Stomach (tissue), 9 donors: Measurements from ENCODE around the gene BBS1. TPM values are rescaled to one million over a fixed set of nuclear protein-coding genes. Genes with fewer than 3 reads are reported as not detected.
A peak's percentile ranks its signal among the peaks of the same experiment; 100 is the strongest.

Source experiments
- DNase-seq, 2 donors: peaks; one replicate each; pipeline versions ENCODE4 v3.0.0 to v3.0.0-alpha.2; 2013 to 2019
- H3K27ac ChIP-seq, 5 donors: fragments of 200-600 bp in 4 of 5; sonication (generic) in 4 of 5; one replicate each; pipeline ENCODE4 v1.5.1; 2013 to 2019; ENCODE audit warnings: mild to moderate bottlenecking in 1 of 5, moderate library complexity in 1 of 5
- H3K27me3 ChIP-seq, 3 donors: fragments of 200-600 bp; sonication (generic); one replicate each; pipeline ENCODE4 v1.5.1; 2017 to 2019; ENCODE audit warnings: mixed run types in 1 of 3
- H3K36me3 ChIP-seq, 4 donors: fragments of 200-600 bp; sonication (generic); 1 replicate in 3 of 4; 2 replicates in 1 of 4; pipeline ENCODE4 v1.5.1; 2016 to 2019
- H3K4me1 ChIP-seq, 4 donors: fragments of 200-600 bp; sonication (generic); one replicate each; pipeline ENCODE4 v1.5.1; 2016 to 2019
- H3K4me3 ChIP-seq, 4 donors: fragments of 200-600 bp; sonication (generic) in 3 of 4; one replicate each; pipeline ENCODE4 v1.5.1; 2016 to 2019; ENCODE audit warnings: mild to moderate bottlenecking in 1 of 4
- H3K9me3 ChIP-seq, 4 donors: fragments of 200-600 bp; sonication (generic); one replicate each; pipeline ENCODE4 v1.5.1; 2016 to 2019
- EP300 ChIP-seq: sonication (generic); formaldehyde crosslinking; IDR thresholded peaks from one replicate; pipeline ENCODE4 v1.6.1; 2017; ENCODE audit warnings: antibody characterized with exemption
- POLR2A ChIP-seq, 4 donors: fragments of 450-650 bp; IDR thresholded peaks; one replicate each; pipeline ENCODE4 v1.6.1; 2016; ENCODE audit warnings: antibody characterized with exemption in 4 of 4, control low read depth in 2 of 4, mild to moderate bottlenecking in 1 of 4, moderate library complexity in 1 of 4
- POLR2AphosphoS5 ChIP-seq, 3 donors: sonication (generic); formaldehyde crosslinking; IDR thresholded peaks; one replicate each; pipeline ENCODE4 v1.6.1; 2016; ENCODE audit warnings: antibody characterized with exemption in 3 of 3
- WGBS, 5 donors: extraction: QIAGEN DNeasy Blood & Tissue Kit in 3 of 5; methylation state at CpG; one replicate each; pipeline versions ENCODE4 v1.1.5 to v1.1.7; 2013 to 2018; 5-methylcytosine and 5-hydroxymethylcytosine counted together
- intact Hi-C: fragments of 100-400 bp; cut with DNase I; formaldehyde crosslinking; loops from one replicate; pipeline ENCODE4 v1.15.1; 2023; ENCODE audit warnings: low total_unique reads
- polyA plus RNA-seq, 3 donors: library from polyadenylated mRNA; stranded (reverse); fragments of 200-250 nt; gene quantifications; one replicate each; pipeline ENCODE4 v1.2.3, GENCODE V29; 2013
- total RNA-seq, 5 donors: library from RNA; depleted of rRNA; stranded (reverse); fragments of >200 nt; gene quantifications; one replicate each; pipeline versions ENCODE4 v1.1.0 to v1.2.3, GENCODE V29; 2014 to 2016
- TF ChIP-seq, protein P1 (sequence below), 7 experiments: fragments of 450-650 bp in 4 of 7; fragments of 200-600 bp in 3 of 7; sonication (generic) in 3 of 7; IDR thresholded peaks; one replicate each; pipeline ENCODE4 v1.5.1; 2016 to 2019; ENCODE audit warnings: antibody characterized with exemption in 7 of 7, control low read depth in 2 of 7, mild to moderate bottlenecking in 1 of 7
- donor health status: healthy with polysubstance abuse.
- donor health status: Bipolar disorder and iron deficiency.
- donor health status: healthy.

BBS1 gene
- total and polyA plus RNA-seq, 8 donors = 12.3 to 138 (median 24.6) TPM

DNA sequence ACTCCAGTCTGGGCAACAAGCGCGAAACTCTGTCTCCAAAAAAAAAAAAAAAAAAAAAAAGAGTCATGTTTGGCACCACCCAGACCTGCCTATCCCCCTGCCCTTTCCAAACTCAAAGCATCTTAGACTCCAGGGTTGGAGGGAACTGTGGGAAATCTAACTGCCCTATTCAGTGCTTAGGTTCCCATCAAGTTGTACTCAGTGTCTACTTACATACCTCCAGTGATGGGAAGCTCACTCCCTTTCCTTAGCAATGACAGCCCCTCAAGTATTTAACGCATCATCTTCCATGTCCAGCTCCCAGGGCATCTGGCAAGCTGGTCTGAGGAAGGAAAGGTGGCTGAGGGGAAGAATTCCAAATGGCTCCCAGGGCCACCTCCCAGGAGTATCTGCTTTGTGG lies 39.3 kb downstream of the BBS1 start:
- Histone ChIP-seq H3K27ac (no peak overlapping the region), H3K27me3 (peaks cover 0 to 4% (median 0%) of the 10 kb centered on the region in 3 donors), H3K36me3 (no peaks in the 10 kb centered on the region), H3K4me1 (peaks cover 17 to 24% (median 22%) of the 10 kb centered on the region in 4 donors), H3K9me3 (no peaks in the 10 kb centered on the region), H3K4me3 (no peak overlapping the region)
- DNase-seq = no peak
- 82 to 97% (median 94%) methylated on average over 3 of the region's 3 CpGs for WGBS, 5 donors
- intact Hi-C loops = no loop called here
- TF ChIP-seq EP300 (no peak), POLR2A (IDR thresholded peaks at IDR 0.05) (no peak), POLR2AphosphoS5 (IDR thresholded peaks at IDR 0.05) (no peak)
- TF ChIP-seq, protein P1, sequence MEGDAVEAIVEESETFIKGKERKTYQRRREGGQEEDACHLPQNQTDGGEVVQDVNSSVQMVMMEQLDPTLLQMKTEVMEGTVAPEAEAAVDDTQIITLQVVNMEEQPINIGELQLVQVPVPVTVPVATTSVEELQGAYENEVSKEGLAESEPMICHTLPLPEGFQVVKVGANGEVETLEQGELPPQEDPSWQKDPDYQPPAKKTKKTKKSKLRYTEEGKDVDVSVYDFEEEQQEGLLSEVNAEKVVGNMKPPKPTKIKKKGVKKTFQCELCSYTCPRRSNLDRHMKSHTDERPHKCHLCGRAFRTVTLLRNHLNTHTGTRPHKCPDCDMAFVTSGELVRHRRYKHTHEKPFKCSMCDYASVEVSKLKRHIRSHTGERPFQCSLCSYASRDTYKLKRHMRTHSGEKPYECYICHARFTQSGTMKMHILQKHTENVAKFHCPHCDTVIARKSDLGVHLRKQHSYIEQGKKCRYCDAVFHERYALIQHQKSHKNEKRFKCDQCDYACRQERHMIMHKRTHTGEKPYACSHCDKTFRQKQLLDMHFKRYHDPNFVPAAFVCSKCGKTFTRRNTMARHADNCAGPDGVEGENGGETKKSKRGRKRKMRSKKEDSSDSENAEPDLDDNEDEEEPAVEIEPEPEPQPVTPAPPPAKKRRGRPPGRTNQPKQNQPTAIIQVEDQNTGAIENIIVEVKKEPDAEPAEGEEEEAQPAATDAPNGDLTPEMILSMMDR (IDR thresholded peaks at IDR 0.05) = no peak

DNA sequence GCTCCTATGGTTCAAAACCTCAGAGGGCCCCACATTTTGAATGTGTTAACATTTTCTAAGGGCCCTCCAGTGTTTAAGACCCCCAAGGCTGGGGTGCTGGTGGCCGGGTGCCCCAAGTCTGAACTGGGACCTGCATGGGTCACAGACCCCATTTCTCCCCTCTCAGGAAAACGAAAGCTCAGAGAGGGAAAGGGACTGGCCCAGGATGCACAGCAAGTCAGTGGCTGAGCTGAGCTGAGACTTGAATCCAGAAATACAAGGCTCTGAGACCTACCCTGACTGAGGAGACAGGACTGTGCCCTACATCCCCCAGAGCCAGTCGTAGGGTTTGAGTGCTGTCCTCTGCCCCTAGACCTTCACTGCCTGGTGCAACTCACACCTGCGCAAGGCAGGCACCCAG lies 40.5 kb downstream of the BBS1 start:
- Histone ChIP-seq H3K4me3 (no peak overlapping the region), H3K27ac (no peak overlapping the region), H3K27me3 (peaks cover 0 to 4% (median 0%) of the 10 kb centered on the region in 3 donors), H3K4me1 (peaks cover 9 to 13% (median 12%) of the 10 kb centered on the region in 4 donors), H3K36me3 (no peaks in the 10 kb centered on the region), H3K9me3 (no peaks in the 10 kb centered on the region)
- 79 to 91% (median 85%) methylated on average over 4 of the region's 4 CpGs for WGBS, 5 donors
- TF ChIP-seq, protein P1 (IDR thresholded peaks at IDR 0.05) = no peak
- TF ChIP-seq POLR2A (IDR thresholded peaks at IDR 0.05) (no peak), EP300 (no peak), POLR2AphosphoS5 (IDR thresholded peaks at IDR 0.05) (no peak)
- intact Hi-C loops = no loop called here
- DNase-seq = no peak

DNA sequence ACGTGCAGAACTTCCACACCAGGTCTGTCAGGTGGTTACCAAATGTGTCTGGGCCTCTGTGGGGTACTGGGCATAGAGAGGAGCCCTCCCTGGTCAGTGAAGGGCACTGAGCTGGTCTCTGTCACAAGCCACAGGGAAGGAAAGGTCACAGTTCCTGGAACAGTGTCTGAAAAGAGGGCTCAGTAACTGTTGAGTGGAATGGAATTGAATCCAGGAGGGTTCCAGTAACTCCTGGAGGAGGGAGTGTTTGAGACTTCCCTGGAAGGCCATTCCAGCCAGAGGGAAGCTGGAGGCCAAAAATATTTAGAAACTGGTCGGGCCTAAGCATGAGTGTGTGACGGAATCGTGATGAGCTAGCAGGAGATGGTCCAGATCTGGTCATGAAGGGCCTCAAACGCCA lies 44.2 kb downstream of the BBS1 start:
- Histone ChIP-seq H3K36me3 (no peaks in the 10 kb centered on the region), H3K9me3 (no peaks in the 10 kb centered on the region), H3K27ac (no peak overlapping the region), H3K27me3 (peaks cover 0 to 21% (median 18%) of the 10 kb centered on the region in 3 donors), H3K4me1 (peaks cover 9 to 11% (median 10%) of the 10 kb centered on the region in 4 donors), H3K4me3 (no peak overlapping the region)
- WGBS, 5 donors = 76 to 85% (median 82%) methylated on average over 5 of the region's 5 CpGs
- no peak for TF ChIP-seq EP300
- intact Hi-C loops = no loop called here
- DNase-seq = no peak

DNA sequence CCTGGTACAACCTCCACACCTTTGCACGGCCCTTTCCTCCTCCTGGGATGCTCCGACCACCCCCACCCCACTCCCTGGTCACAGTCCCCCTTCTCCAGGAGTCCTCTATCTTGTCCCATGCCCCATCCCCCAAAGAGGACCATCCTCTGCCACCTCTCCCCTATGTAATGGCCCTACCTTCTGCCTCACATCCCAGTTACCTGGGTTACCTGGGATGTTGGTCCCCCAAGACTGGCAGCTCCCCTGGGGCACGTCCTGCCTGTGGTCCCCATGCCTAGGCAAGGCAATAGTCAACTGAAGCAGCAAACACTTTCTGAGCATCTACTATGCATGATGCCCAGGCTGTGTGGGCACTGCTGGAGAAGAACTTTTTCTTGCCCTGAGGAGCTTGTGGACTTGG lies 45.0 kb downstream of the BBS1 start:
- no peak overlapping the region for H3K27ac ChIP-seq
- no peak for DNase-seq
- intact Hi-C loops = no loop called here
- WGBS, 5 donors = 47 to 73% (median 49%) methylated on average over 3 of the region's 3 CpGs
- no peaks in the 10 kb centered on the region for H3K9me3 ChIP-seq
- no peak overlapping the region for H3K4me3 ChIP-seq
- TF ChIP-seq POLR2A (IDR thresholded peaks at IDR 0.05) (no peak), POLR2AphosphoS5 (IDR thresholded peaks at IDR 0.05) (no peak), EP300 (no peak)
- TF ChIP-seq, protein P1 (IDR thresholded peaks at IDR 0.05) = no peak
- peaks cover 0 to 22% (median 18%) of the 10 kb centered on the region in 3 donors for H3K27me3 ChIP-seq
- H3K36me3 ChIP-seq = no peaks in the 10 kb centered on the region
- peaks cover 9 to 12% (median 11%) of the 10 kb centered on the region in 4 donors for H3K4me1 ChIP-seq

DNA sequence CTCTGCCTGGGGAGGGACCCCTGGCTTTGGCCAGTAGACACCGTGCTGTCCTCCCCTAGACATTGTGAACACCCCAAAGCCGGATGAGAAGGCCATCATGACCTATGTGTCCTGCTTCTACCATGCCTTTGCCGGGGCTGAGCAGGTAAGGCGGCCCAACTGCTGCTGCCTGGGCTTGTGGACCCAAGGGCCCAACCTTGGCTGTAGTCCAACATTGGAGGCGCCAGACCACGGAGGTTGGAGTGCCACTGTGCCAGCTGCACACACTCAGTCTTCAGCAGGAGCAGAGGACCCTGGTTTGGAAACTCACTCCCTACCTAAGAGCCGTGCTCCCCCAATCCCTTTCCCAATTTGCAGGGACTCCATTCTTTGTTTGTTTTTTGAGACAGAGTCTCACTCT lies 45.7 kb downstream of the BBS1 start:
- Histone ChIP-seq H3K9me3 (no peaks in the 10 kb centered on the region), H3K27ac (no peak overlapping the region), H3K36me3 (no peaks in the 10 kb centered on the region), H3K27me3 (peaks cover 0 to 22% (median 18%) of the 10 kb centered on the region in 3 donors), H3K4me3 (no peak overlapping the region), H3K4me1 (peaks cover 9 to 12% (median 11%) of the 10 kb centered on the region in 4 donors)
- TF ChIP-seq, protein P1 (IDR thresholded peaks at IDR 0.05) = no peak
- no peak for TF ChIP-seq POLR2A (IDR thresholded peaks at IDR 0.05)
- TF ChIP-seq EP300 = no peak
- no peak for TF ChIP-seq POLR2AphosphoS5 (IDR thresholded peaks at IDR 0.05)
- intact Hi-C loops = no loop called here
- DNase-seq = peak in 1 of 2 donors; percentile 3
- WGBS, 5 donors = 72 to 86% (median 79%) methylated on average over 7 of the region's 7 CpGs
